HepG2 (cell line): ENCODE data around the gene WWP2. TPM values are rescaled to one million over a fixed set of nuclear protein-coding genes. Genes with fewer than 3 reads are reported as not detected.

Experiments used
- ATF1 ChIP-seq: IDR thresholded peaks from 2 replicates; pipeline ENCODE4 v1.6.1; 2016; ENCODE audit warnings: mild to moderate bottlenecking, control low read depth
- CSRNP2 ChIP-seq: sonication (generic); formaldehyde crosslinking; conservative IDR thresholded peaks from 2 replicates; pipeline ENCODE4 v1.8.0; 2022; ENCODE audit warnings: low read depth, missing genetic modification reagents
- HES4 ChIP-seq: sonication (generic); formaldehyde crosslinking; IDR thresholded peaks from 2 replicates; pipeline ENCODE4 v1.9.0; 2021; ENCODE audit warnings: mild to moderate bottlenecking, missing genetic modification reagents, borderline replicate concordance
- HOXD1 ChIP-seq: sonication (generic); formaldehyde crosslinking; IDR thresholded peaks from 2 replicates; pipeline ENCODE4 v1.5.0; 2020; ENCODE audit warnings: missing genetic modification reagents
- MTF1 ChIP-seq: sonication (generic); formaldehyde crosslinking; IDR thresholded peaks from 2 replicates; pipeline ENCODE4 v1.5.0; 2020; ENCODE audit warnings: missing genetic modification reagents
- MYNN ChIP-seq: sonication (generic); formaldehyde crosslinking; IDR thresholded peaks from 2 replicates; pipeline ENCODE4 v1.4.0; 2020; ENCODE audit warnings: mild to moderate bottlenecking, low read depth, missing genetic modification reagents
- PATZ1 ChIP-seq: sonication (generic); formaldehyde crosslinking; IDR thresholded peaks from 2 replicates; pipeline ENCODE4 v1.4.0; 2020; ENCODE audit warnings: missing genetic modification reagents
- RELA ChIP-seq: sonication (generic); formaldehyde crosslinking; IDR thresholded peaks from 2 replicates; pipeline ENCODE4 v1.4.0; 2020; ENCODE audit warnings: missing genetic modification reagents
- SRY ChIP-seq: sonication (generic); formaldehyde crosslinking; IDR thresholded peaks from 2 replicates; pipeline ENCODE4 v1.8.0; 2022; ENCODE audit warnings: mild to moderate bottlenecking, missing genetic modification reagents
- TFAP4 ChIP-seq: sonication (generic); IDR thresholded peaks from 2 replicates; pipeline ENCODE4 v1.6.1; 2016; ENCODE audit warnings: low read depth, borderline replicate concordance
- TRIM24 ChIP-seq: sonication (generic); formaldehyde crosslinking; IDR thresholded peaks from 2 replicates; pipeline ENCODE4 v1.8.0; 2022; ENCODE audit warnings: mild to moderate bottlenecking, missing genetic modification reagents
- ZBTB2 ChIP-seq: sonication (generic); formaldehyde crosslinking; IDR thresholded peaks from 2 replicates; pipeline ENCODE4 v1.8.0; 2022; ENCODE audit warnings: low read depth, missing genetic modification reagents
- ZNF124 ChIP-seq: sonication (generic); formaldehyde crosslinking; IDR thresholded peaks from 2 replicates; pipeline ENCODE4 v1.4.0; 2020; ENCODE audit warnings: missing genetic modification reagents
- ZNF318 ChIP-seq: sonication (generic); formaldehyde crosslinking; IDR thresholded peaks from 2 replicates; pipeline ENCODE4 v1.4.0; 2020; ENCODE audit warnings: mild to moderate bottlenecking, missing genetic modification reagents
- ZNF569 ChIP-seq: sonication (generic); formaldehyde crosslinking; IDR thresholded peaks from 2 replicates; pipeline ENCODE4 v1.5.0; 2020; ENCODE audit warnings: mild to moderate bottlenecking, missing genetic modification reagents, moderate library complexity, borderline replicate concordance
- ZNF772 ChIP-seq: sonication (generic); formaldehyde crosslinking; IDR thresholded peaks from 2 replicates; pipeline ENCODE4 v1.5.0; 2020; ENCODE audit warnings: mild to moderate bottlenecking, missing genetic modification reagents
- polyA plus RNA-seq, 8 experiments: library from polyadenylated mRNA; depleted of rRNA in 3 of 8; stranded (reverse) in 7 of 8; unstranded in 1 of 8; fragments of >200 nt; fragmentation: Illumina TruSeq in 4 of 8; extraction: Trizol in 4 of 8; gene quantifications; 2 replicates each; pipeline versions ENCODE4 v1.2.1 to v1.2.3, GENCODE V29; 2011 to 2016; ENCODE audit warnings: low read depth in 4 of 8, missing spikeins in 1 of 8, mixed read lengths in 1 of 8; ENCODE audit not compliant: insufficient read depth in 1 of 8
- total RNA-seq, 5 experiments: library from RNA; depleted of rRNA; stranded (reverse); fragments of >200 nt; fragmentation: Illumina TruSeq; extraction: Trizol; gene quantifications; 2 replicates each; pipeline ENCODE4 v1.2.3, GENCODE V29; 2016; ENCODE audit warnings: low read depth in 1 of 5

WWP2 gene
- total and polyA plus RNA-seq, 2 of the 13 experiments (the other 11 are each of a cell fraction or from before 2014, with no cell fraction given): 11.4 to 28.2 TPM

GRCh38 chr16:69839240-69839688 lies 77.1 kb downstream of the WWP2 start (continued):
- TF ChIP-seq MYNN (no peak), ZNF124 (CRISPR knock-in tag) (peak; percentile 61; the same call in 1 of the 2 replicates), CSRNP2 (no peak), ZBTB2 (CRISPR knock-in tag) (no peak), TFAP4 (no peak), SRY (CRISPR knock-in tag) (no peak), TRIM24 (CRISPR knock-in tag) (no peak), PATZ1 (peak; percentile 24; the same call in 1 of the 2 replicates), HOXD1 (CRISPR knock-in tag) (0 out of 2 replicates have a peak, but pooled peaks have one; percentile 56), HES4 (no peak), ZNF318 (CRISPR knock-in tag) (no peak), ZNF569 (CRISPR knock-in tag) (0 out of 2 replicates have a peak, but pooled peaks have one; percentile 48), RELA (CRISPR knock-in tag) (no peak), ATF1 (CRISPR knock-in tag) (no peak), MTF1 (CRISPR knock-in tag) (no peak), ZNF772 (CRISPR knock-in tag) (no peak)
